Activated CD4-positive, CD25-positive, alpha-beta regulatory T cell treated with anti-CD3 and anti-CD28 coated beads, Interleukin-2, amount 50 U/mL, for 16 hours (primary cell): ENCODE data around the gene PIK3R4.

Experiments
- DNase-seq: peaks from one replicate; pipeline ENCODE4 v3.0.0-alpha.2; 2020; ENCODE audit warnings: low read depth, low spot score

Gene PIK3R4

GRCh38 chr3:130640027-130640426 is 106.6 kb downstream of the PIK3R4 start:
- no peak for DNase-seq

GRCh38 chr3:130636480-130637234 is 110.0 kb downstream of the PIK3R4 start:
- DNase-seq, result no peak

GRCh38 chr3:130635978-130636377 is 110.7 kb downstream of the PIK3R4 start:
- DNase-seq, result no peak

- DNase-seq, result no peak
Observed at GRCh38 chr3:130635285-130635684, 111.3 kb downstream of the PIK3R4 start.
